GM21390 (cell line): ENCODE results near the gene ACSL3.
"Not testable (repeated sequence)": the region's sequence is repeated elsewhere in the genome, so short reads cannot be mapped to it uniquely, and the experiment has no call there.

Source experiments
- ATAC-seq: cut with Tn5 transposase; IDR thresholded peaks from one replicate; pipeline ENCODE4 v1.9.1; 2021; ENCODE audit not compliant: unreplicated experiment

ACSL3 gene

DNA sequence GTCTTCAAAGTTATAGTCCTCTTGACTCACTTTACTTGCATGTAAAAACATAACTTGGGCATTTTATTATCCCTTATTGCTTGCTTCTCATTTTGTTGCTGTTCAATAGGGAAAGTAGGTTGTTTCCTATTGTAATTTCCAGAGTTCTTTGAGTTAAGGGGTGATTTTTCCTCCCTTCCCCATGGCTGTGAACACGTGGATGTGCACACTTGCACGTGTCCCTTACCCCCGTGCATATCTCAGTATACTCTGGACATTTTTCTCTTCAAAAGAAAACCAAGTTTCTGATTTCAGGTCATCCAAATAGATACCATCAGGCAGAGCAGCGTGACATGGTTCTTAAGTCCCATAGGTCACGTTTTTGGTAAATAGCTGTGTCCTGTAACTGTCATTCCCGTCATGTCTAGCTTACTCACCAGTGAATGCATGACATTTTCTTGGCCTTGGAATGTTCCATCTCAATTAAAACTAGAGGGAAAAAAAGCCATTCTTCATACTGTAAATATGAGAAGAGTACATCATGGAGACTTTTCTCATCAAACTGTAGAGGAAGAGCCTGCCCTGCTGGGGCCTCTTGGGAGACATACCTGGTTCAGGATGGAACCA lies 107.8 kb downstream of the ACSL3 start:
- ATAC-seq, result no peak

GRCh38 chr2:222969491-222969890 lies 108.7 kb downstream of the ACSL3 start:
- ATAC-seq, result no peak

- no peak for ATAC-seq
Measured at GRCh38 chr2:222972420-222972819, 111.6 kb downstream of the ACSL3 start.

GRCh38 chr2:222973237-222973636 lies 112.4 kb downstream of the ACSL3 start:
- ATAC-seq, result no peak

DNA sequence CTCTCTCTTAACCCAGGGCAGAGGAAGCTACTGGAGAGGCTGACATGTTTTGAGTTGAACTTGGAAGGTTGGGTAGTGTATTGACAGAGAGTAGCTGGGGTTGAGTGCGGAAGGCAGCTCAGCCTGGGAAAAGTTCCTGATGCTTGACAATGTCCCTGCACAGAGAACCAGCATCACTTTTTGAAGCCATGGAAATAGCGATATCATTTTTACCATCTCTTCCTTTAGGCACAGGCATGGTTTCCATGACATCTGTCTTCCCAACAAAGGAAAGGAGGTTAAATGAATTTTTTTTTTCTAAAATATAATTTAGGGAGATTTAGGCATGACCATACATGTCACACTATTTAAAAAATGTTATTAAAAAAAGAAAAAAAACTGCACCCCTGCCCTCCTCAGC lies 112.9 kb downstream of the ACSL3 start:
- no peak for ATAC-seq

DNA sequence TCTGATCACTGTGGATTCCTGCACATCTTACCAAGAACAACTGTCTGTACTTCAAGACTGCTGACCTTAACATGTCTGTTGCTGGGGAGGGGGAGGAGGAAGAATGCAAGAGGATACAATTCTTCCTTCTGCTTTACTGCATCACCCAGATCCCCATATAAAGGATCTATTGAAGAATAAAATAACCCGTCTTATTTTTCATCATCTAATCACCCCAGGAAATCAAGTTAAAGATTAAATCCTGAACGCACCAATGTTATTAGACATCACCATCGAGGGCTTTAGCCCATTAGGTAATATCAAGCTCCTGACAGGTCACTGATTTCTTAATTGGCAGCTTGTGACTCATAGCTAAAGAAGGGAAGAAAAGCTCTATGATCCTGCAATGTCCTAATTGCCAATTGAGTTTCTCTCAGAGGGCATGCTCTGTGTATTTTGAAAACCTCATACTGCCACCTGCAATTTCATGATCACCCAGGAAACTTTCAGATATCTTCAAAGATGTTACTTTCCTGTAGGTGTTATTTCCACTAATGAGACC lies 115.8 kb downstream of the ACSL3 start:
- ATAC-seq, result no peak

DNA sequence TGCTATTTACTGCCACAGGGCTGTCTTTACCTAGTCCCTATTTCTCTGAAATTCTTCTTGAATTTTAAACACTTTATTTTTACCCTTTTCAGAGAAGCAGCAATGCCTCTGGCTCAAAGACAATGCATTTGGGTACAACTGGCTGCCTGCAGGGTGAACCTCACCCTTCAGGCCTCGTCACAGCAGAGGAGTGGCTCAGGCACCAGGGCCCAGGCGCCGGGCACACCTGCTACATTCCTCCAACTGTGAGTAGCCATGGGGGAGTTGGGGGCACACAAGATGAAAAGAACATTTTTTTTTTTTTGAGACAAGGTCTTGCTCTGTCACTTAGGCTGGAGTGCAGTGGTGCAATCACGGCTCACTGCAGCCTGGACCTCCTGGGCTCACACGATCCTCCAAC lies 116.3 kb downstream of the ACSL3 start:
- ATAC-seq, result no peak

GRCh38 chr2:222978850-222979249 lies 118.0 kb downstream of the ACSL3 start:
- ATAC-seq, result no peak

- no peak for ATAC-seq
Measured at GRCh38 chr2:222979484-222979883, 118.6 kb downstream of the ACSL3 start.

GRCh38 chr2:222982010-222982908 lies 121.4 kb downstream of the ACSL3 start:
- ATAC-seq, result peak; percentile 57

DNA sequence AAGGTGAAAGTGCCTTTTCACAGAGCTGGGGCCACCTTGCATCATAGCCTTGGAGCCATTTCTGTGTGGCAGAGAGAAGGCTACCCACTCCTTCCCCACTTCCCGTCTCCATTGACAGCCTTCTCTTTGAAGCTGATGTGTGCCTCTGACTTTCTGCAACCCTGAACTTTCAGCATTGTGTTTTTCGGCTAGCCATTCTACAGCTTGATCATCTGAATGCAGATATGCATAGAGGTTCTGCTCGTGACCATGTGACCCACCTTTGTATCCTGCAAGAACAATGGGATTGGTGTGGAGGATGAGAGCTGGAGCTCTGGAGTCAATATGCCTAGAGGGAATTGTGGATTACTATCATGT lies 122.1 kb downstream of the ACSL3 start:
- no peak for ATAC-seq

DNA sequence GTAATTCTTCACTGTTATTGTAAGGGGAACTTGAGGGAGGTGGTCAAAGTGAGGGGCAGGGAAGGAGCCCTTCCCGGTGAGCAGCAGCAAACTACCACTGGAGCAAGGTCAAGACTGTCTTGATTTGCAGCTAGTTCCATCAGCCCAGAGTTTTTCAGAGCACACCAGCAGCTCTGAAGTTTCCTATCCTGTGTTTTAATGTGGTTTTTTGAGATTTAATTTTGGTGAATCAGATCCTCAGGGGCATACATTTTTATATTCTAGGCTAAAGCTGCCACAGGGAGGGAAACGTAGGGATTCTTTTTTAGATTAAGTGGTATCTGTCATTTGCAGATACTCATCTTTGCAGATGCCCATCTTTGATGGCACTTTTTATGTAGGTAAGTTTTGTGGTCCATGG lies 124.1 kb downstream of the ACSL3 start:
- ATAC-seq, result no peak

DNA sequence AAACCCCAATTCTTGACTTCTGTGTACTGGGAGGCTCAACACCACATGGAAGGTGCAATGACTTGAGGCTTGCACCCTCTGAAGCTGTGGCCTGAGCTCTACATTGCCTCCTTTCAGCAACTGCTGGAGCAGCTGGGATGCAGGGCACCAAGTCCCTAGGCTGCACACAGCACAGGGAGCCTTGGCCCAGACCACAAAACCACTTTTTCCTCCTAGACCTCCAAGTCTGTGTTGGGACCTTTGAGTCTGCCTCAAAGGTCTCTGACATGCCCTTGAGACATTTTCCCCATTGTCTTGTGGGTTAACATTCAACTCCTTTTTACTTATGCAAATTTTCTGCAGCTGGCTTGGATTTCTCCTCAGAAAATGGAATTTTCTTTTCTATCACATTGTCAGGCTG lies 128.6 kb downstream of the ACSL3 start:
- ATAC-seq, result no peak

- not testable (repeated sequence) for ATAC-seq
Measured at GRCh38 chr2:222990206-222990605, 129.4 kb downstream of the ACSL3 start.

GRCh38 chr2:222992137-222992536 lies 131.3 kb downstream of the ACSL3 start:
- no peak for ATAC-seq
